ENCODE measurements around the gene NUP50. TPM values are rescaled to one million over a fixed set of nuclear protein-coding genes. Genes with fewer than 3 reads are reported as not detected.

NUP50 gene
- total and polyA plus RNA-seq, 2 of the 13 experiments (the other 11 are each of a cell fraction or from before 2014, with no cell fraction given): 14.2 to 52.4 TPM

DNA sequence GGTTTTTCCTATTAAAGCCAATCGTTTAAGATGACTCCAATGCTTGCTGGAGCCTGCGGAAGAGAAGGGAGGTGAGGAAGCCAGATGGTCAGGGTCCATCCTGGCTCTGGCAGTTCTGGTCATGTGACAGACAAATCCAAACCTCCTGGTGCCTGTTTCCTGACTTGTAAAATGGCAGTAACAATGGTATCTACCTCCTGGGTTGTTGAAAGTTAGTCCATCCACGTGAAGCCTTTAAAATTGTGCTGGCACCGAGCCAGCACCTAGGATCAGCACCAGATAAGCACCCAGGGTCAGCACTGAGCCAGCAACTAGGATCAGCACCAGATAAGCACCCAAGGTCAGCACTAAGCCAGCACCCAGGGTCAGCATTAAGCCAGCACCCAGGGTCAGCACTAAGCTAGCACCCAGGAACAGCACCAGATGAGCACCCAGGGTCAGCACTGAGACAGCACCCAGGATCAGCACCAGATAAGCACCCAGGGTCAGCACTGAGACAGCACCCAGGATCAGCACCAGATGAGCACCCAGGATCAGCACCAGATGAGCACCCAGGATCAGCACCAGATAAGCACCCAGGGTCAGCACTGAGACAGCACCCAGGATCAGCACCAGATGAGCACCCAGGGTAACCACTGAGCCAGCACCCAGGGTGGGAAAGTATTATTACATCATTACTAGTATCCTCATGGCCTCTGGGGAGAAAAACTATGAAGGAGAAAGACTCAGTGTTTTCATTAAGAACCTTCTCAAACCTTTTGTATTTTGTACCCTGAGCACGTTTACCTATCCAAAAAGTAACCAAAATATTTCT, 59.8 kb downstream of the NUP50 start (continued):
- no peak for TF ChIP-seq LCORL (IDR thresholded peaks at IDR 0.05)
- TF ChIP-seq LCORL (CRISPR knock-in tag; IDR thresholded peaks at IDR 0.05): no peak
- TF ChIP-seq SKI (IDR thresholded peaks at IDR 0.05; ENCODE audit: partially characterized antibody): no peak
- TF ChIP-seq, protein P1, sequence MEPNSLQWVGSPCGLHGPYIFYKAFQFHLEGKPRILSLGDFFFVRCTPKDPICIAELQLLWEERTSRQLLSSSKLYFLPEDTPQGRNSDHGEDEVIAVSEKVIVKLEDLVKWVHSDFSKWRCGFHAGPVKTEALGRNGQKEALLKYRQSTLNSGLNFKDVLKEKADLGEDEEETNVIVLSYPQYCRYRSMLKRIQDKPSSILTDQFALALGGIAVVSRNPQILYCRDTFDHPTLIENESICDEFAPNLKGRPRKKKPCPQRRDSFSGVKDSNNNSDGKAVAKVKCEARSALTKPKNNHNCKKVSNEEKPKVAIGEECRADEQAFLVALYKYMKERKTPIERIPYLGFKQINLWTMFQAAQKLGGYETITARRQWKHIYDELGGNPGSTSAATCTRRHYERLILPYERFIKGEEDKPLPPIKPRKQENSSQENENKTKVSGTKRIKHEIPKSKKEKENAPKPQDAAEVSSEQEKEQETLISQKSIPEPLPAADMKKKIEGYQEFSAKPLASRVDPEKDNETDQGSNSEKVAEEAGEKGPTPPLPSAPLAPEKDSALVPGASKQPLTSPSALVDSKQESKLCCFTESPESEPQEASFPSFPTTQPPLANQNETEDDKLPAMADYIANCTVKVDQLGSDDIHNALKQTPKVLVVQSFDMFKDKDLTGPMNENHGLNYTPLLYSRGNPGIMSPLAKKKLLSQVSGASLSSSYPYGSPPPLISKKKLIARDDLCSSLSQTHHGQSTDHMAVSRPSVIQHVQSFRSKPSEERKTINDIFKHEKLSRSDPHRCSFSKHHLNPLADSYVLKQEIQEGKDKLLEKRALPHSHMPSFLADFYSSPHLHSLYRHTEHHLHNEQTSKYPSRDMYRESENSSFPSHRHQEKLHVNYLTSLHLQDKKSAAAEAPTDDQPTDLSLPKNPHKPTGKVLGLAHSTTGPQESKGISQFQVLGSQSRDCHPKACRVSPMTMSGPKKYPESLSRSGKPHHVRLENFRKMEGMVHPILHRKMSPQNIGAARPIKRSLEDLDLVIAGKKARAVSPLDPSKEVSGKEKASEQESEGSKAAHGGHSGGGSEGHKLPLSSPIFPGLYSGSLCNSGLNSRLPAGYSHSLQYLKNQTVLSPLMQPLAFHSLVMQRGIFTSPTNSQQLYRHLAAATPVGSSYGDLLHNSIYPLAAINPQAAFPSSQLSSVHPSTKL (CRISPR knock-in tag; IDR thresholded peaks at IDR 0.05): no peak
- TF ChIP-seq, protein P2, sequence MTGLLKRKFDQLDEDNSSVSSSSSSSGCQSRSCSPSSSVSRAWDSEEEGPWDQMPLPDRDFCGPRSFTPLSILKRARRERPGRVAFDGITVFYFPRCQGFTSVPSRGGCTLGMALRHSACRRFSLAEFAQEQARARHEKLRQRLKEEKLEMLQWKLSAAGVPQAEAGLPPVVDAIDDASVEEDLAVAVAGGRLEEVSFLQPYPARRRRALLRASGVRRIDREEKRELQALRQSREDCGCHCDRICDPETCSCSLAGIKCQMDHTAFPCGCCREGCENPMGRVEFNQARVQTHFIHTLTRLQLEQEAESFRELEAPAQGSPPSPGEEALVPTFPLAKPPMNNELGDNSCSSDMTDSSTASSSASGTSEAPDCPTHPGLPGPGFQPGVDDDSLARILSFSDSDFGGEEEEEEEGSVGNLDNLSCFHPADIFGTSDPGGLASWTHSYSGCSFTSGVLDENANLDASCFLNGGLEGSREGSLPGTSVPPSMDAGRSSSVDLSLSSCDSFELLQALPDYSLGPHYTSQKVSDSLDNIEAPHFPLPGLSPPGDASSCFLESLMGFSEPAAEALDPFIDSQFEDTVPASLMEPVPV (CRISPR knock-in tag; IDR thresholded peaks at IDR 0.05): no peak
- TF ChIP-seq, protein P3, sequence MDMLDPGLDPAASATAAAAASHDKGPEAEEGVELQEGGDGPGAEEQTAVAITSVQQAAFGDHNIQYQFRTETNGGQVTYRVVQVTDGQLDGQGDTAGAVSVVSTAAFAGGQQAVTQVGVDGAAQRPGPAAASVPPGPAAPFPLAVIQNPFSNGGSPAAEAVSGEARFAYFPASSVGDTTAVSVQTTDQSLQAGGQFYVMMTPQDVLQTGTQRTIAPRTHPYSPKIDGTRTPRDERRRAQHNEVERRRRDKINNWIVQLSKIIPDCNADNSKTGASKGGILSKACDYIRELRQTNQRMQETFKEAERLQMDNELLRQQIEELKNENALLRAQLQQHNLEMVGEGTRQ (IDR thresholded peaks at IDR 0.05; ENCODE audit: low read depth, low read length): no peak
- TF ChIP-seq, protein P3 (CRISPR knock-in tag; IDR thresholded peaks at IDR 0.05; ENCODE audit: borderline replicate concordance): peak; percentile 38; the same call in 1 of the 2 replicates
- TF ChIP-seq ARID2 (CRISPR knock-in tag; IDR thresholded peaks at IDR 0.05; ENCODE audit: borderline replicate concordance): no peak
- no peak for TF ChIP-seq SNRNP70 (IDR thresholded peaks at IDR 0.05; ENCODE audit: low read depth, low read length)
- TF ChIP-seq, protein P4, sequence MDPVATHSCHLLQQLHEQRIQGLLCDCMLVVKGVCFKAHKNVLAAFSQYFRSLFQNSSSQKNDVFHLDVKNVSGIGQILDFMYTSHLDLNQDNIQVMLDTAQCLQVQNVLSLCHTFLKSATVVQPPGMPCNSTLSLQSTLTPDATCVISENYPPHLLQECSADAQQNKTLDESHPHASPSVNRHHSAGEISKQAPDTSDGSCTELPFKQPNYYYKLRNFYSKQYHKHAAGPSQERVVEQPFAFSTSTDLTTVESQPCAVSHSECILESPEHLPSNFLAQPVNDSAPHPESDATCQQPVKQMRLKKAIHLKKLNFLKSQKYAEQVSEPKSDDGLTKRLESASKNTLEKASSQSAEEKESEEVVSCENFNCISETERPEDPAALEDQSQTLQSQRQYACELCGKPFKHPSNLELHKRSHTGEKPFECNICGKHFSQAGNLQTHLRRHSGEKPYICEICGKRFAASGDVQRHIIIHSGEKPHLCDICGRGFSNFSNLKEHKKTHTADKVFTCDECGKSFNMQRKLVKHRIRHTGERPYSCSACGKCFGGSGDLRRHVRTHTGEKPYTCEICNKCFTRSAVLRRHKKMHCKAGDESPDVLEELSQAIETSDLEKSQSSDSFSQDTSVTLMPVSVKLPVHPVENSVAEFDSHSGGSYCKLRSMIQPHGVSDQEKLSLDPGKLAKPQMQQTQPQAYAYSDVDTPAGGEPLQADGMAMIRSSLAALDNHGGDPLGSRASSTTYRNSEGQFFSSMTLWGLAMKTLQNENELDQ (CRISPR knock-in tag; IDR thresholded peaks at IDR 0.05; ENCODE audit: borderline replicate concordance): no peak
- no peak for TF ChIP-seq NCOA1 (CRISPR knock-in tag; IDR thresholded peaks at IDR 0.05)
- no peak for TF ChIP-seq ZNF460 (CRISPR knock-in tag; IDR thresholded peaks at IDR 0.05; ENCODE audit: borderline replicate concordance)
- TF ChIP-seq ZSCAN9 (CRISPR knock-in tag; IDR thresholded peaks at IDR 0.05; ENCODE audit: borderline replicate concordance): peak; percentile 99
- no peak for TF ChIP-seq STAG1 (CRISPR knock-in tag; IDR thresholded peaks at IDR 0.05)
- TF ChIP-seq ZNF672 (CRISPR knock-in tag; IDR thresholded peaks at IDR 0.05): no peak
- no peak for TF ChIP-seq ZFP62 (CRISPR knock-in tag; IDR thresholded peaks at IDR 0.05)
- TF ChIP-seq JUNB (CRISPR knock-in tag; IDR thresholded peaks at IDR 0.05; ENCODE audit: borderline replicate concordance): no peak
- no peak for TF ChIP-seq ATAD3A (CRISPR knock-in tag; IDR thresholded peaks at IDR 0.05)
- TF ChIP-seq, protein P5, sequence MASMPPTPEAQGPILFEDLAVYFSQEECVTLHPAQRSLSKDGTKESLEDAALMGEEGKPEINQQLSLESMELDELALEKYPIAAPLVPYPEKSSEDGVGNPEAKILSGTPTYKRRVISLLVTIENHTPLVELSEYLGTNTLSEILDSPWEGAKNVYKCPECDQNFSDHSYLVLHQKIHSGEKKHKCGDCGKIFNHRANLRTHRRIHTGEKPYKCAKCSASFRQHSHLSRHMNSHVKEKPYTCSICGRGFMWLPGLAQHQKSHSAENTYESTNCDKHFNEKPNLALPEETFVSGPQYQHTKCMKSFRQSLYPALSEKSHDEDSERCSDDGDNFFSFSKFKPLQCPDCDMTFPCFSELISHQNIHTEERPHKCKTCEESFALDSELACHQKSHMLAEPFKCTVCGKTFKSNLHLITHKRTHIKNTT (CRISPR knock-in tag; IDR thresholded peaks at IDR 0.05): no peak
